Stimulated activated CD4-positive, alpha-beta T cell treated with anti-CD3 and anti-CD28 coated beads, Interleukin-4, amount 100 ng/mL, for 24 hours (primary cell): ENCODE data around the gene ACOX2.

Source experiments
- DNase-seq: peaks from one replicate; pipeline ENCODE4 v3.0.0-alpha.2; 2020

Gene ACOX2

DNA sequence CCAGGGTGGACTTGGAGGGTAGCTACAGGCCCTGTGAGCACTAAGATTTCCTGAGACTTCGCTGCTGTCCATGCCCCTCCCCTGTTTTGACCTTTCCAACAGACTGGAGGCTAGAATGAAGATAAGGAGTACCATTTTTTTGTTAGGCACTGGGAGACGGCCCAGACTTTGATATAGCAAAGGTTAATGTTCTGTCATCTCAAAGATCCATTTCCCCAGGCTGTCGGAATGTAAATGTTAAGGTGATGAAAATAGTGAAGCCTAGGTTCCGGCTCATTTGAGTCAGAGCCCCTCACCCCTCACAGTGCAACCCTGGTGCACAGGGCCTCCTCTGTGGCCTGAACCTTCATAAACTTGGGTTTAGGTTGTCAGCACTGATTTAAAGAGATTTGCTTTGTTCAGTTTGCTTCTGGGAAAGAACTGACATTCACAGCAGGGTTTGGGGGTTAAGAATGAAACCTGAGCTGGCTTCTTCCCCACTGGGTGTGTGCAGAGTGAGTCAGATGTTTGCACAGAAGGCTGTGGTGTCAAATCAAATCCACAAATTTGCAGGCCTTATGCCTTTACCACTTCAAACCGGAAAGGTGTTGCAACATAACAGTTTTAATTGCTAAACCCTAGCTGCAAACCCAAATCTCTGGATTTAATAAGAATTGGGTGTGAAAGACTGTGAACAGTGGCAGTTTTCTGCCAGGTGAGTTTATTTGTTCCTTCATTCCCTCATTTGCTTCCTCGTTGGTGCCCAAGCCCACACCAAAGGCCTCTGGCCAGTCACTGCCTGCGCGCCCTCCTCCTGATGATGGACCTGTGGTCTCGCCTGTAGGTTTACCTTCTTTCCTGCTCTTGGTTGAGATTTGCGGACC lies 65.7 kb downstream of the ACOX2 start:
- peak; percentile 62 for DNase-seq

DNA sequence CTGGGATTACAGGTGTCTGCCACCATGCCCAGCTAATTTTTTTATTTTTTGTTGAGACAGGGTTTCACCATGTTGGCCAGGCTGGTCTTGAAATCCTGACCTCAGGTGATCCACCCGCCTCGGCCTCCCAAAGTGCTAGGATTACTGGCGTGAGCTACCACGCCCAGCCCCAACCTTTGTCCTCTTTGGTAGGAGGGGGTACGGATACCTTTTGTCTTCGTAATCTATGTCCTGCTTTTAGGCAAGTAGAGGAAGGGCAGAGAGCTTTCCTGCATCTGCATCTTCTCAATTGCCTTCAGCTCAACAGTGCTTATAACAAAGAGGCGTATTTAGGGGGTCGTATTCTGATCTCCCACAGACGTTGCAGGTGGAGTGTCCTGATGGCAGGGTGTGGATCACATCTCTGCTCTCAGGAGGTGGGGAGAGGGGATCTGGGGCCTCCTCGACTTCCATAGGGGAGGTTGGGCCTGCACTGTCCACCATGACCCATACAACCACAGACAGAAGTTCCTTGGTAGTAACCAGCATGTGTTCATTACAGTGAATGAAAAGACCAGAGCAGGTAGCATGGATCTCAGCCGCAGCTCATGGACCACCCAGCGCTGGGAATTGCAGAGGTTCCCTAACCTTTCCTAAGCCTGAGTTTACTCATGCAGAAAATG lies 66.5 kb downstream of the ACOX2 start:
- no peak for DNase-seq

DNA sequence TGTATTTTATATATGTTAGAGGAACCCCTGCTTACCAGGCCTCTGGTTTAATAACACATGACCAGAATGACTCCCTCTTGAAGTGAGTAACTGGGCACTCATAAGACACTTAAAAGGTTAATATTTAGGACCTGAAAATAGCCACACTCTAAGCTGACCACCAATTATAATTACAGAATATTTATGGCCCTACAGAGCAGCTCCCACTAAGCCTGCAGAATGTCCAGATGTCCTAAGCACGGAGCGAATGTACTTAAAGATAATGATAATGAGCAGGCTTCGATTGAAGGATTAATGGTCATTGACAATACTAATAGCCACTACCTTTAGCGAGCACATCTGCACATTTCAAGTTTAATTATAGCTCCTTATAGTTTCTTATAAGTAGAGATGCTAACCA lies 67.9 kb downstream of the ACOX2 start:
- no peak for DNase-seq

DNA sequence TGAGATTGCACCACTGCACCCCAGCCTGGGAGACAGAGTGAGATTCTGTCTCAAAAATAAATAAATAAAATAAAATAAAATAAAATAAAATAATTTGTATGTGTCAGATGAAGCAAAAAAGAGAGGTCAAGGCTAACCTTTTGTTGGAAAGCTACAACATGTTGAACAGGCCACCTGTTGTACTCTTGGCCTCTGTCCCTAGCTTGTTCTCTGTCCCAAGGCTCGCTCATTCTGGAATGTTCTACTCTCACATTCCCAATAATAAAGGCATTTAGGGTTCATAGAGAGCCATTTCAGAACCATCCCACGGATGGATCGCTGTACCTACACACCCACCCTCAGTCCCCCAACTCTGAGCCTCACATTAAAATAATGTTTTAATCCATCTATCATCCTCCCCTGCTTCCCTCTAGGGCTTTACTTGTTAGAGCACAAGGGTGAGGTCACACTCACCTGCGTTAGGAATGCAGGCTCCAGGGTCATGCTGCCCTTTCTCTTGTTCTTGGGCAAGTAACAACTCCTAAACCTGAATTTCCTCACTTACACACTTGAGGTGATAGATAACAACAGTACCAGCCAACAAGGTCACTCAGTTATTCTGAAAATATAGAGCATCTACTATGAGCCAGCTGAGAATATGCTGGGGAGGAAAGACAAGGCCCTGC lies 70.0 kb downstream of the ACOX2 start:
- no peak for DNase-seq

DNA sequence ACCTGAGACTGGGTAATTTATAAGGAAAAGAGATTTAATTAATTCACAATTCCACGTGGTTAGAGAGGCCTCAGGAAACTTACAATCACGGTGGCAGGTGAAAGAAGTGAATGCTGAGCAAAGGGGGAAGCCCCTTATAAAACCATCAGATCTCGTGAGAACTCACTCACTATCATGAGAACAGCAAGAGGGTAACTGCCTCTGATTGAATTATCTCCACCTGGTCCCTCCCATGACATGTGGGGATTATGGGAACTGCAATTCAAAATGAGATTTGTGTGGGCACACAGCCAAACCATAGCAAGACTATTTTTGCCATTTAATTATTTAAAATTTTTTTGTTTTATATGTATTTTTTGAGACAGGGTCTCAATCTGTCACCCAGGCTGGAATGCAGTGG lies 72.1 kb downstream of the ACOX2 start:
- peak; percentile 16 for DNase-seq

DNA sequence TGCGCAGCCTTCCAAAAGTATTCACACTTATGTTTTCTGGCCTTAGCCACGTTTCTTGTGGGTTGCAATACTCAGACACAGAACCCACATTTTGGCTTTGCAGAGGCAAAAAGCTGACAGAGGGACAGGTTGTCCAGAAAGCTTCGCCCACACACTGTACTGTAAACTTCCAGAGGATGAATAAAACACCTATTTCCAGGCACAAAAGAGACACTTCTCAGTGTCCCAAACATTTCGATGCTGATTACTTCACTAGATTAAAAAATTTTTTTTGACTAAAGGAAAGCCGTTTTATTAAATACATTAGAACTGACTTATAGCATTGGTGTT lies 73.1 kb downstream of the ACOX2 start:
- no peak for DNase-seq

DNA sequence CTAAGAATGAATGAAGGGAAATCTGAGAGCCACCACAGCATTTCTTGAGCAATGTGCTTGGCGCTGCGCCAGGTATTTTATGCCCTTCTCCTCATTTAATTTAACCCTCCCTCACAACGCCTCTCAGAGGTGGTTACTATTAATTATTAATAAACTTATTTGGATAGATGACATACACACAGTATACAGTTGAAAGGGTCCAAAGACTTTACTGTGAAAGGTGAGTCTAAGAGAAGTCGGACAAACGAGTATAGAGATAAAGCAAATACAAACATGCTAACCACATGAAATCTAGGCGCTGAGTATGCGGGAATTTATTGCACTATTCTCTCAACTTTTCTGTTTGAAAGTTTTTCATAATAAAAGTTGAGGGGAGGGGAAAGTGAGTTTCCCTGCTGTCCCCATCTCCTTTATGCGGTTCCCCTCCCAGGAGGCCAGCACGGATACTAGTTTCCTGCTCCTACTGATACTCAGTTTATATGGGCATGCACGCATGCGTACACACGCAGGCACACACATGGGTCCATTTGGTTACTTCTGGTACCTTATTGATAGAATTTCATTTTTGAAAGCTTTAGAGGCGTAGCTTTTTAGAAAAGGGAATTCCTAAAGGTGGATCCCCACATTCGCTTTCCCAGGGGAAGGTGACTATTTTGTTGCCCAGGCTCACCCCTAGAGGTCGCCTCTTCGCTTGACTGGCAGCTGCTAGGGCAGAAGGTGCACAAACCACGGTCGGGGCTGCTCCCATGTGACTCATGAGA lies 73.6 kb downstream of the ACOX2 start:
- peak; percentile 83 for DNase-seq

DNA sequence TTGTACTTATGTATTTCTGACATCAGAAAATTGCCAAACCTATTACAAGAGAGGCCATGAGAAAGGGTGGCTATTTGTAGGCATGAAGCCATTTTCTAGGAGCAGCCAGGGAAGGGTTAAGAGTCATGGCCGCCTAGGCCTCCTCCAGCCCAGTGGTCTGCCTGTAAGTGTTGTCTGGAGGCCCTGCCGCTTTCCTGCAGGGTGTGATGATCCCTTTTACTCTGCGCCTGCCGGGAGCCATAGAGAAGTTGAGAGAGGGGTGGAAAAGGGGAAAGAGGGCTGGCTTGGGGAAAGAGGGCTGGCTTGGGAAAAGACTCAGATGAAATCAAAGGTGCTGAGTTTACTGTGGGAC lies 74.2 kb downstream of the ACOX2 start:
- no peak for DNase-seq

DNA sequence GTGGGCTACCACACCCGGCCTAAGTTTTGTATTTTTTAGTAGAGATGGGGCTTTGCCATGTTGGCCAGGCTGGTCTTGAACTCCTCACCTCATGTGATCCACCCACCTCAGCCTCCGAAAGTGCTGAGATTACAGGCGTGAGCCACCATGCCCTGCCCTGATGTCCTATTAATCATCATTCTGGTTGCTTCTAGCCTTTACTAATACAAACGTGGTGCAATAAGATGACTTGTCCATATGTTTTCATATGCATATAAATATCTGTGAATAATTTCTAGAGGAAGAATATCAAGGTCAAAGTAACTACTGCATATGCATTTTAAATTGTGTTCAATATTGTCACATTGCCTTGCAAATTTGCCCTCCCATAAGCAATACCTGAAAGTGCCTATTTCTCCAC lies 77.8 kb downstream of the ACOX2 start:
- DNase-seq = no peak
